ENCODE data around the gene PTPRD. TPM values are rescaled to one million over a fixed set of nuclear protein-coding genes. Genes with fewer than 3 reads are reported as not detected.

Gene PTPRD
- total and polyA plus RNA-seq, 10 donors = 0.08 to 11.7 (median 2.9) TPM

- Histone ChIP-seq H3K27me3 (replicated peaks in 1 of 7) (no peaks in the 10 kb centered on the region), H3K4me3 (no peak overlapping the region), H3K36me3 (no peaks in the 10 kb centered on the region), H3K27ac (no peak overlapping the region), H3K9me3 (no peaks in the 10 kb centered on the region), H3K4me1 (no peaks in the 10 kb centered on the region)
- intact Hi-C loops (cut with DNase I; ENCODE audit: low total_unique reads) = no loop called here
- TF ChIP-seq CTCF (IDR thresholded peaks at IDR 0.05 in 8 of 11, conservative IDR thresholded peaks at IDR 0.05 in 3 of 11) = no peak
- no peak for TF ChIP-seq POLR2A (IDR thresholded peaks at IDR 0.05)
- no peak for TF ChIP-seq POLR2AphosphoS5 (IDR thresholded peaks at IDR 0.05)
- WGBS, 5 donors = 76 to 92% (median 86%) methylated on average over 1 of the region's 1 CpG
- DNase-seq = no peak
Measured at GRCh38 chr9:8772302-8772701, 1840.5 kb downstream of the PTPRD start.

GRCh38 chr9:8769153-8769552 is 1843.6 kb downstream of the PTPRD start:
- intact Hi-C loops (cut with DNase I; ENCODE audit: low total_unique reads) = no loop called here
- DNase-seq = no peak
- 75 to 87% (median 81%) methylated on average over 4 of the region's 4 CpGs for WGBS, 5 donors
- Histone ChIP-seq H3K27ac (no peak overlapping the region), H3K4me1 (no peaks in the 10 kb centered on the region), H3K9me3 (no peaks in the 10 kb centered on the region), H3K27me3 (replicated peaks in 1 of 7) (no peaks in the 10 kb centered on the region), H3K36me3 (no peaks in the 10 kb centered on the region), H3K4me3 (no peak overlapping the region)
- TF ChIP-seq POLR2A (IDR thresholded peaks at IDR 0.05) (no peak), CTCF (IDR thresholded peaks at IDR 0.05 in 8 of 11, conservative IDR thresholded peaks at IDR 0.05 in 3 of 11) (no peak), POLR2AphosphoS5 (IDR thresholded peaks at IDR 0.05) (no peak)

DNA sequence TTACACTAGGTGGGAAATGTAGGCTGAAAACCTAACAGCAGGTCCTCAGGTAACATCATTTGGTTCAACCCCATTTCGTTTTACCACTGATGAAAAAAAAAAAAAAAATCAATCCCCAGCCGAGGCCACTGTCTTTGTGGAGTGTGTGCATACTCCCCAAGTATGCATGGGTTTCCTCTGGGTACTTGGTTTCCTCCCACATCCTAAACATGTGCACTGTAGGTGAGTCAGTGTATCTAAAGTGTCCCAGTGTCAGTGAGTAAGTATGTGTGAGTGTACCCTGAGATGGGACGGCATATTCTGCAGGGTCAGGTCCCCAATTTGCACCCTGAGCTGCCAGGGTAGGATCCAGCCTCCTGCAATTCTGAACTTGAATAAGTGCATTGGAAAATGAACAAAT is 1846.7 kb downstream of the PTPRD start:
- Histone ChIP-seq H3K4me1 (no peaks in the 10 kb centered on the region), H3K27ac (no peak overlapping the region), H3K27me3 (replicated peaks in 1 of 7) (no peaks in the 10 kb centered on the region), H3K9me3 (no peaks in the 10 kb centered on the region), H3K36me3 (no peaks in the 10 kb centered on the region), H3K4me3 (no peak overlapping the region)
- WGBS, 5 donors = 60 to 67% (median 64%) methylated on average over 3 of the region's 3 CpGs
- TF ChIP-seq POLR2A (IDR thresholded peaks at IDR 0.05) = no peak
- TF ChIP-seq POLR2AphosphoS5 (IDR thresholded peaks at IDR 0.05) = no peak
- no peak for TF ChIP-seq CTCF (IDR thresholded peaks at IDR 0.05 in 8 of 11, conservative IDR thresholded peaks at IDR 0.05 in 3 of 11)
- intact Hi-C loops (cut with DNase I; ENCODE audit: low total_unique reads) = no loop called here
- no peak for DNase-seq

DNA sequence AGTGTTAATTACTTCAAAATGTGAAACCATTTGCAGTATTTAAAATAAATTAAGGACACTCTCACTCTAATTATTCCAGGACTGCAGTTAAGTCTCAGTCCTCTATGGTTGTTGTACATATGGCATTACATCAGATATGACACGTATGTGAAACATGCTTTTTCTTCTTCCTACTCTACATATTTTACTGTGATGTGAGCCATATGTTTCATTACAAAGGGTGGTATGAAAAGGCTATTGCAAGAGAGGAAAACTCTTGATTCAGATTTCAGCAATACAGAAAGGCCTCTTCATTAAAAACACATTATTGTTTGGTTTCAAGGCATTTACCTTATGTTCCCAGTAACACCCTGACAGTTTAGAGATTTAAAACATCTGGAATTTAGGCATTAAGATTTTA is 1848.8 kb downstream of the PTPRD start:
- Histone ChIP-seq H3K36me3 (no peaks in the 10 kb centered on the region), H3K27me3 (replicated peaks in 1 of 7) (no peaks in the 10 kb centered on the region), H3K4me3 (no peak overlapping the region), H3K9me3 (peaks cover 0 to 2% (median 0%) of the 10 kb centered on the region in 8 donors), H3K4me1 (no peaks in the 10 kb centered on the region), H3K27ac (no peak overlapping the region)
- no peak for DNase-seq
- no peak for TF ChIP-seq POLR2A (IDR thresholded peaks at IDR 0.05)
- TF ChIP-seq POLR2AphosphoS5 (IDR thresholded peaks at IDR 0.05) = no peak
- WGBS, 5 donors = 66 to 92% (median 86%) methylated on average over 1 of the region's 1 CpG
- intact Hi-C loops (cut with DNase I; ENCODE audit: low total_unique reads) = no loop called here
